Stimulated activated CD4-positive, alpha-beta T cell treated with anti-CD3 and anti-CD28 coated beads, Interleukin-2, amount 100 ng/mL, for 24 hours (primary cell): ENCODE results near the gene TNK2.
"Not testable (repeated sequence)": the region's sequence is repeated elsewhere in the genome, so short reads cannot be mapped to it uniquely, and the experiment has no call there.

Experiments used
- DNase-seq, 2 donors: peaks; one replicate each; pipeline ENCODE4 v3.0.0-alpha.2; 2020

The TNK2 gene

GRCh38 chr3:195883160-195883559, 25.2 kb downstream of the TNK2 start:
- DNase-seq, result no peak

DNA sequence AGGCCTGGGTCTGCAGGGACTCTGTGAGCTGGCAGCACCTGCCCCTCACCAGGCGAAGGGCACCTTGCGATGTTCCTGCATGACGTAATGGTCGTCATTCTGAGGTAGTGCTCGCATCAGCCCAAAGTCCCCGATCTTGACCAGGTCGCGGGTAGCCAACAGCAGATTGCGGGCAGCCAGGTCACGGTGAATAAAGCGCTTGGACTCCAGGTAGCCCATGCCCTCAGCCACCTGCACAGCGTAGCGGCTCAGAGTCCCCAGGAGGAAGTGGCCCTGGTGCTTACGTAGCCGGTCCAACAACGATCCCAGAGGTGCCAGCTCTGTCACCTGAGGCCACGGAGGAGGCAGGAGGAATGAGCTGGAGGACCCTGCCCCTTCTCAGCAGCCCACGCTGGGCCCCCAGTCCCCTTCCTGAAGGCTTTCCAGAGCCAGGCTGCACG, 26.3 kb downstream of the TNK2 start:
- no peak for DNase-seq

GRCh38 chr3:195881276-195881988, 26.9 kb downstream of the TNK2 start:
- no peak for DNase-seq

GRCh38 chr3:195880037-195880431, 28.3 kb downstream of the TNK2 start:
- no peak for DNase-seq

DNA sequence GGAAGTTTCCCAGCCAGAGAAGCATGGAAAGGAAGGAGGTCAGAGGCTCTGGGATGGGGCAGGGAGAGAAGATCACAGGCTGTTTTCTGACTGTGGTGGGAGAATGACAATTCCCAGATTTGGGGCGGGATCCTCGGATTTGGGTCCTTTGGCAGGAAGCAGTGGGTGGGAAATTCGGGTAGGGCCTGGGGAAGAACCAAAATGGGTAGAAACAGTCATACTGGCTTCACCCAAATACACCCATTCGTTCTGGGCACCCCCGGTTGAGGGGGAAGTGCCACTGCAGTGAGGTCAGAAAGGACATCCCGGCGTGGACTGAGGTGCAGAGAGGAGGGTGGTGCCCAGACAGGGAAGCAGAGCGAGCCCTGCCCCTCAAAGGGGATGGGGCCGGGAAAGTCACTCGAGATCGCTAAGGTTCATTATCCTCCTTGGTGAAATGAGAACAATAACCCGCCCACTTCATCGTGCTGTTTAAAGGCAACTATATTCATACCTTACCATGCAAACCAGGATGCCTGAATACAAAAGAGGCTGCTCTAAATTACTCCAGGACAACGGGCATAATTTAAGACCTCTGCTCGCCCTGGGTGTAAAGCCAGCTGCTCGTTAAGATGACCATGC, 28.8 kb downstream of the TNK2 start:
- DNase-seq, result no peak

- no peak for DNase-seq
Observed at GRCh38 chr3:195878424-195879274, 29.7 kb downstream of the TNK2 start.

DNA sequence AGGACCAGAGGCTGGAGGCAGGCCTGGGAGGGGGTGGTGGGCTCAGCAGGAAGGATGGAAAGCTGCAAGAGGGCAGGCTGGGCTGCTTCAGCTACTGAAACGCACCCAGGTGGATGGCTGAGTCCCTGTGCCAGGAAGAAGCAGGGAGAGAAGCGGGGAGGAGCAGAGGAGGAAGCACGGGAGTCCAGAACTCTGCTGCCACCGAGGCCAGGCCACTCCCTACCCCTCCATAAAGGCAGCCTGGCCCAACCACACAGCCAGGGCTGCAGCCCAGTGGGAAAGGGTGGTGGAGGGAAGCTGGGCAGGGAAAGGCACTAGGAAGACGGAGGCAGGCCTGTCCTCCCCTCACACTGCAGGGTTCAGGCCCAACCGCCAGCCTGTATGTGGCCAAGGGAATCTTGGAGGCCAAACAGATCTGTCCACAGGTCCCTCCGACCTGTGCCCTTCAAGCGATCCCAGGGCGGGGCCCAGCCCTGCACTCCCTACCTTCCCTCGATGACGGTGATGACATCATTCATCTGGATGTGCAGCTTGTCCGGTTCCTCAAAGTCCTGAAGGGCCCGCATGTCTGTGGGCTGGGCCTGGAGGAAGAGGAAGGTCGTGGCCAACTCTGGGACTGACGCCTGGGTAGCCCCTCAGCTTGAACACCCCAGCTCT, 30.5 kb downstream of the TNK2 start:
- no peak for DNase-seq

DNA sequence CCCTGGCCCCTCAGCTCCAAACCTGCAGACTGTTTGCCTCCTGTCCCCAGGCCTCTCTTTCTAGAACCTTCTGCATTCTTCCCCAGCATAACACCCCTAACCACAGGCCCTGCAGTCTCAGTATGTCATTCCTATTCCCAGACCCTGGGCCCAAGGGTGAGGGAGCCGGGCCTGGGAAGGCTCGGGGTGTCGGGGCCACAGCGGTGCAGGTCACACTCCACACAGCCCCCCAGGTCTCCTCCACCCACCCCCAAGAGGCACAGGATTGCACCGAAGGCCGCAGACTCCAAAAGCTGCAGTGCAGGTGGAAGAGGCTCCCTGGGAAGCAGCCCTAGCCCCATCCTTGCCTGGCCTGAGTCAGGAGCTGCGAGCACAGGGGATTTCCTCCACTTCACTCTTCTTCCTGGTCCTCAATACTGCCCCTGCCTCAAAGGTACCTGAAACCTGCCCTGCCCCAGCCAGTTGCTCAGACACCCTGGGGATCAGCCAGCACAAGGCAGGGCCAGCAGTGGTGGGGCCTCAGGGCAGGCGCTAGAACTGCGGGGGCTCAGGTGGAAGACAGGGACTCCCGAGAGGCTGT, 31.1 kb downstream of the TNK2 start:
- DNase-seq, result no peak

- DNase-seq, result no peak
Observed at GRCh38 chr3:195876297-195877064, 31.9 kb downstream of the TNK2 start.

- DNase-seq, result no peak
Observed at GRCh38 chr3:195875482-195876236, 32.7 kb downstream of the TNK2 start.

- DNase-seq, result no peak
Observed at GRCh38 chr3:195873971-195874370, 34.4 kb downstream of the TNK2 start.

DNA sequence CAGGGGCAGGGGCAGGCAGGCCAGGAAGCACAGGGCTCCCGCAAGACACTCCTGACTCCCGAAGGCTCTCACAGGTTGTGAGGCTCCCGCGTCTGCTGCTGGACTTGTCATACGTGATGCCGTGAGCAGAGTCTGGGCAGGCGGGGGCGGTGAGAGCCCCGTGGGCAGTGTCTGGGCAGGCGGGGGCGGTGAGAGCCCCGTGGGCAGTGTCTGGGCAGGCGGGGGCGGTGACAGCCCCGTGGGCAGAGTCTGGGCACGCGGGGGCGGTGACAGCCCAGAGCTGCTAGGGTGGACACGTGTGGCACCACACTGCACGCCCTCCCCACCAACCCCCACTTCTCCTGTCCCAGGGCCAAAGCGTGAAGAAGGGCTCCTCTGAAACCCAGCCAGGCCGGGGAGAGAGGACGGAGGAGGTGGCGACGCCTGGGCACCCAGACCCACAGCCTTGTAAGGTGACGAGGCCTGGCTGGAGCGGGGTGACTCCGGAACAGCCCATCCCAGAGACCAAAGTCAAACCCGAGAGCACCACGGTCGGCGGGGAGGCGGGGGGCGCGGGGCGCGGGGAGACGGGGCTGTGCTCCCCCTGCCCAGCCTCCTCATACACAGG, 35.0 kb downstream of the TNK2 start:
- DNase-seq, result no peak

DNA sequence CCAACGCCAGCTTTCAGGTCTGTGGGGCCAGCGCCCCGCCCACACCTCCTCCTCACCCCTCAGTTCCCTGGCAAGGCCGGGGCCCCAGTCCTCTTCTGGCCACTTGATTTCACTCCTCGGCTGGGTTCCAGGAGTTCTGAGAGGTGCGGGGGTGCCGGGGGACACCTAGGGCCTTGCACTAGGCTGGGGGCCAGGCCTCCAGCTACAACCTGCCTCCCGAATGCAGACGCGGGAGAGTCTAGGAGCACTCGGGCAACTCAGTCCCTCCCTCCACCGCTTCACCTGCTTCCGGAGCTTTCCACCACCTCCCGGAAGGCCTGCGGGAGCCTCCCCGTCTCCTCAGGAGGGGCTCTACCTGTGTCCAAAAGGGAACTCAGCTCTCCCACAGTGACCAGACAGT, 35.6 kb downstream of the TNK2 start:
- DNase-seq, result no peak

DNA sequence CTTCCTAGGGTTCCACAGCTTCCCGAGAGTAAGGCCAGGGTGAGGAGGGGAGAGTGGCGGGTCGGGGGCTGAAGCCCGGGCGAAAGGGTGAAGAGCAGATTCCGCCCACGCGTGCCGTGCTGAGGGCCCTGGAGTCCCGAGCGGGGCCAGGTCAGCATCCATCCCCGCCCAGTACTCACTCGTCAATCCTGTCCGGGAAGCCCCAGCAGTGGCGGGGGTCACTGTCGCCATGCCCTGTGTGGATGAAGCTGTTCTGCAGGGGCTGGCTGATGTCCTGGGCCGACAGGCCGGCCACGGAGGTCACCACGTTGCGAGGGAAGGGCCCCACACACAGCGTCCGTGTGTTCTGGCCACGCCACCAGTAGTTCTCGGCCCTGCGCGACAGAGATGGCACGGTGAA, 36.3 kb downstream of the TNK2 start:
- DNase-seq, result no peak

- not testable (repeated sequence) for DNase-seq
Observed at GRCh38 chr3:195871686-195872085, 36.7 kb downstream of the TNK2 start.

DNA sequence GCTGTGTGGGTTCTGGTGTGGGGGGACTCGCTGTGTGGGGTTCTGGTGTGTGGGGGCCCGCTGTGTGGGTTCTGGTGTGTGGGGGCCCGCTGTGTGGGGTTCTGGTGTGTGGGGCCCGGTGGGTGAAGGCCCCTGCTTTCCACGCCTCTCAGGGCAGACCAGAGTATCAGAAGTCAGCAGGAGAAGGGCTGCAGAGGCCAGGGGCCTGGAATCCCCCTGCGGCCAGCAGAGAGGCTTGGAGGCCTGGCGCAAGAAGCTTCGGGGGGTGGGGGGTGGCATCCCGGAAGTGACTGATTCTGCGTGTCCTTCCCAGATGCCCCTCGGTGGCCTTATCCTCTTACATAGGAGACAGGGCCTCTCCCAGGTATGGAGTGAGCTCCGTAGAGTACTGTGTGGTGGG, 37.4 kb downstream of the TNK2 start:
- DNase-seq, result no peak

GRCh38 chr3:195870442-195870841, 37.9 kb downstream of the TNK2 start:
- DNase-seq, result no peak

GRCh38 chr3:195869413-195870001, 38.8 kb downstream of the TNK2 start:
- DNase-seq, result no peak

DNA sequence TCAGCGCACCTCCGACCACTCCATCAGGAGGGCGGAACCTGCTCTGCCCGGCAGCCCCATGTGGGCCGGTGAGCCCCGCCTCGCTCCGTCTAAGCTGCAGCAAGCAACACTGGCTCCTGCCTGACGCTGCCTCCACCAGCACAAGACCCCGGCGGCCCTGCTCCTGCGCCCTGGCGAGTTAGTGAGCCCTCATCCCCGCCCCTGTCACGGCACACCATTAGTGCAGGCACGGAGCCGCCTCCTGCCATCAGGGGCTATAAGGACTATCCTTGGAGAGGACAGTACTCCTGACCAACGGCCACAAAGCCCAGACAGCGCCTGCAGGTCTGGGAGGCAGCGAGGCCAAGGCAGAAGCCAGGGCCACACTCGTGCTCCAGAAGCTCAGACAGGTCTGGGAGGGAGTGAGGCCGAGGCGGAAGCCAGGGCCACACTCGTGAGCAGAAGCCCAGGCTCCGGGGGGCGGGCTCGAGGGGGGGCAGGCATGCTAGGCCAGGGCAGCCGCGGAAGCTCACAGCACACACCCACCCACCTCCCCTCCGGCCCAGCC, 39.4 kb downstream of the TNK2 start:
- DNase-seq, result no peak

- DNase-seq, result no peak
Observed at GRCh38 chr3:195868336-195868865, 40.0 kb downstream of the TNK2 start.
